HL-60 (cell line): ENCODE measurements around the gene APOA5.

Source experiments
- DNase-seq, 2 experiments: peaks; one replicate each; pipeline ENCODE4 v3.0.0-alpha.2; 2010 to 2020; ENCODE audit warnings: low read depth in 1 of 2, low spot score in 1 of 2
- H3K27ac ChIP-seq: fragments of 250-450 bp; sonication (Bioruptor Pico); replicated peaks from 2 replicates; pipeline ENCODE4 v1.5.1; 2020; ENCODE audit warnings: mild to moderate bottlenecking, moderate library complexity
- H3K27me3 ChIP-seq: fragments of 250-450 bp; sonication (Bioruptor Pico); 2 replicates; pipeline ENCODE4 v1.5.1; 2021; ENCODE audit warnings: mild to moderate bottlenecking, moderate library complexity; ENCODE audit not compliant: insufficient read depth, poor library complexity, severe bottlenecking
- H3K4me3 ChIP-seq: replicated peaks from 2 replicates; pipeline ENCODE4 v1.5.1; 2011; ENCODE audit warnings: mild to moderate bottlenecking, control low read depth, low read length; ENCODE audit not compliant: insufficient read depth
- CTCF ChIP-seq: IDR thresholded peaks from one replicate; pipeline ENCODE4 v1.5.1; 2011; ENCODE audit warnings: low read length, control low read depth, inconsistent platforms; ENCODE audit not compliant: insufficient read depth
- GABPA ChIP-seq: IDR thresholded peaks from 2 replicates; pipeline ENCODE4 v1.6.1; 2012; ENCODE audit warnings: low read depth
- POLR2AphosphoS5 ChIP-seq: IDR thresholded peaks from 2 replicates; pipeline ENCODE4 v1.6.1; 2012; ENCODE audit warnings: low read depth
- REST ChIP-seq: IDR thresholded peaks from 2 replicates; pipeline ENCODE4 v1.6.1; 2012; ENCODE audit warnings: low read depth; ENCODE audit not compliant: insufficient replicate concordance
- SPI1 ChIP-seq: IDR thresholded peaks from 2 replicates; pipeline ENCODE4 v1.6.1; 2012; ENCODE audit warnings: low read depth, mild to moderate bottlenecking, borderline replicate concordance

APOA5 gene

GRCh38 chr11:116797816-116798215 lies 6.1 kb upstream of the APOA5 start:
- Histone ChIP-seq H3K27me3 (no peaks in the 10 kb centered on the region), H3K4me3 (no peak overlapping the region), H3K27ac (no peak overlapping the region)
- TF ChIP-seq CTCF (no peak), GABPA (no peak), REST (no peak), POLR2AphosphoS5 (no peak), SPI1 (no peak)
- no peak for DNase-seq

- TF ChIP-seq CTCF (no peak), GABPA (no peak), REST (no peak), POLR2AphosphoS5 (no peak), SPI1 (no peak)
Observed at GRCh38 chr11:116796548-116796947, 4.9 kb upstream of the APOA5 start.

GRCh38 chr11:116794851-116795250 lies 3.2 kb upstream of the APOA5 start:
- TF ChIP-seq SPI1 (no peak), REST (no peak), CTCF (no peak), GABPA (no peak), POLR2AphosphoS5 (no peak)
- DNase-seq, result no peak
- Histone ChIP-seq H3K27me3 (no peaks in the 10 kb centered on the region), H3K4me3 (no peak overlapping the region), H3K27ac (no peak overlapping the region)

More at GRCh38 chr11:116796548-116796947, 4.9 kb upstream of the APOA5 start:
- Histone ChIP-seq H3K4me3 (no peak overlapping the region), H3K27me3 (no peaks in the 10 kb centered on the region), H3K27ac (no peak overlapping the region)
- no peak for DNase-seq
